Endothelial cell (in vitro differentiated cells): ENCODE measurements around the gene PWP1. TPM values are rescaled to one million over a fixed set of nuclear protein-coding genes. Genes with fewer than 3 reads are reported as not detected.

Source experiments
- DNase-seq: peaks from one replicate; pipeline ENCODE4 v3.0.0; 2021; ENCODE audit warnings: low spot score
- H3K27ac Mint-ChIP-seq: one replicate; pipeline ENCODE4 v1.8.0; 2021; ENCODE audit warnings: mixed read lengths, inconsistent platforms; ENCODE audit not compliant: unreplicated experiment
- H3K27me3 Mint-ChIP-seq: one replicate; pipeline ENCODE4 v1.8.0; 2021; ENCODE audit warnings: mild to moderate bottlenecking, moderate library complexity, mixed read lengths, inconsistent platforms; ENCODE audit not compliant: unreplicated experiment
- H3K36me3 Mint-ChIP-seq: one replicate; pipeline ENCODE4 v1.8.0; 2021; ENCODE audit warnings: mild to moderate bottlenecking, low read depth, mixed read lengths, inconsistent platforms; ENCODE audit not compliant: unreplicated experiment
- H3K4me1 Mint-ChIP-seq: one replicate; pipeline ENCODE4 v1.8.0; 2021; ENCODE audit warnings: mild to moderate bottlenecking, mixed read lengths, inconsistent platforms; ENCODE audit not compliant: unreplicated experiment
- H3K4me3 Mint-ChIP-seq: one replicate; pipeline ENCODE4 v1.8.0; 2021; ENCODE audit warnings: mild to moderate bottlenecking, mixed read lengths, inconsistent platforms; ENCODE audit not compliant: unreplicated experiment
- H3K9me3 Mint-ChIP-seq: one replicate; pipeline ENCODE4 v1.8.0; 2021; ENCODE audit warnings: mixed read lengths, inconsistent platforms; ENCODE audit not compliant: unreplicated experiment
- CTCF ChIP-seq: fragments of 200-600 bp; sonication (generic); IDR thresholded peaks from one replicate; pipeline ENCODE4 v1.5.0; 2021; ENCODE audit warnings: antibody characterized with exemption; ENCODE audit not compliant: unreplicated experiment
- long read RNA-seq: library from polyadenylated mRNA; unstranded; transcript quantifications from one replicate; pipeline ENCODE4 v2.0.0, GENCODE V29; 2020; ENCODE audit not compliant: unreplicated experiment
- total RNA-seq: library from RNA; stranded (reverse); fragmentation: NEBNext Ultra II Directional; extraction: Animal tissue kit (Norgen Biotek cat#: 25700); gene quantifications from one replicate; pipeline ENCODE4 v1.2.1, GENCODE V29; 2021; ENCODE audit not compliant: unreplicated experiment

The PWP1 gene
- total RNA-seq, result 49.3 TPM
- long read RNA-seq, transcript PWP1-201 (15 exons, 2,621 nt), result major isoform, 26 of 46 reads
- long read RNA-seq, partial matches to known transcripts, result 19 of 46 reads
- long read RNA-seq, other reads (novel, unspliced or antisense), result 1 of 46 reads

- Mint-ChIP-seq H3K4me1 (peaks cover 10% of the 10 kb centered on the region), H3K27ac (peak within 1 kb of the TSS; percentile 92), H3K27me3 (peaks cover 3% of the 10 kb centered on the region), H3K4me3 (peak within 1 kb of the TSS; percentile 95), H3K36me3 (peaks cover 17% of the 10 kb centered on the region), H3K9me3 (no peaks in the 10 kb centered on the region)
- no peak for TF ChIP-seq CTCF
- peak; percentile 96 for DNase-seq
These were observed at the start of gene PWP1 for GRCh38 chr12:107685360-107686248. Gene PWP1, plus strand, starts transcription at chr12:107685799. Its CDS starts 101 bp downstream, at chr12:107685900.

- DNase-seq, result no peak
- Mint-ChIP-seq H3K36me3 (no peaks in the 10 kb centered on the region), H3K27ac (no peak overlapping the region), H3K4me3 (no peak overlapping the region), H3K9me3 (no peaks in the 10 kb centered on the region), H3K4me1 (peaks cover 3% of the 10 kb centered on the region), H3K27me3 (no peaks in the 10 kb centered on the region)
- TF ChIP-seq CTCF, result no peak
These were observed 44.4 kb upstream of the PWP1 start for GRCh38 chr12:107641154-107641553.

- Mint-ChIP-seq H3K27ac (no peak overlapping the region), H3K9me3 (no peaks in the 10 kb centered on the region), H3K4me3 (no peak overlapping the region), H3K4me1 (peaks cover 3% of the 10 kb centered on the region), H3K36me3 (no peaks in the 10 kb centered on the region), H3K27me3 (no peaks in the 10 kb centered on the region)
- DNase-seq, result no peak
- TF ChIP-seq CTCF, result no peak
These were observed 43.4 kb upstream of the PWP1 start for GRCh38 chr12:107642240-107642639.

GRCh38 chr12:107645630-107646333 lies 39.8 kb upstream of the PWP1 start:
- peaks cover 4% of the 10 kb centered on the region for H3K4me1 Mint-ChIP-seq
- no peak overlapping the region for H3K27ac Mint-ChIP-seq

More at GRCh38 chr12:107645630-107646333, 39.8 kb upstream of the PWP1 start:
- DNase-seq, result no peak
- H3K4me3 Mint-ChIP-seq, result no peak overlapping the region
- peaks cover 2% of the 10 kb centered on the region for H3K27me3 Mint-ChIP-seq
- H3K36me3 Mint-ChIP-seq, result no peaks in the 10 kb centered on the region
- TF ChIP-seq CTCF, result no peak
- H3K9me3 Mint-ChIP-seq, result no peaks in the 10 kb centered on the region
